Measurements from ENCODE around the gene LCE2D.

- TF ChIP-seq POLR2A (IDR thresholded peaks at IDR 0.05; ENCODE audit: low read length) (no peak), GATA1 (IDR thresholded peaks at IDR 0.05; ENCODE audit: low read depth, low read length) (no peak)
Measured at GRCh38 chr1:152646656-152647055, 16.5 kb upstream of the LCE2D start.

Measured in erythroblast (primary cell).